Fibroblast of lung (primary cell): ENCODE measurements around the gene IQSEC3. TPM values are rescaled to one million over a fixed set of nuclear protein-coding genes. Genes with fewer than 3 reads are reported as not detected.
"Not testable (repeated sequence)": the region's sequence is repeated elsewhere in the genome, so short reads cannot be mapped to it uniquely, and the experiment has no call there.

Experiments
- DNase-seq, 2 donors: peaks; one replicate each; pipeline versions ENCODE4 v3.0.0 to v3.0.0-alpha.2; 2010; ENCODE audit warnings: low read depth in 2 of 2
- H2AFZ ChIP-seq: 2 replicates; pipeline ENCODE4 v1.5.1; 2012; ENCODE audit warnings: low read length, control low read depth, inconsistent platforms
- H3K27ac ChIP-seq: 2 replicates; pipeline ENCODE4 v1.5.1; 2011; ENCODE audit warnings: low read length, control low read depth; ENCODE audit not compliant: insufficient read depth
- H3K27me3 ChIP-seq: 2 replicates; pipeline ENCODE4 v1.5.1; 2011; ENCODE audit warnings: mild to moderate bottlenecking, low read length; ENCODE audit not compliant: control insufficient read depth, insufficient read depth
- H3K36me3 ChIP-seq: 2 replicates; pipeline ENCODE4 v1.5.1; 2011; ENCODE audit warnings: low read length; ENCODE audit not compliant: control insufficient read depth, insufficient read depth
- H3K4me1 ChIP-seq: 2 replicates; pipeline ENCODE4 v1.5.1; 2011; ENCODE audit warnings: low read length; ENCODE audit not compliant: control insufficient read depth, insufficient read depth; ENCODE audit errors: extremely low read depth
- H3K4me2 ChIP-seq: 2 replicates; pipeline ENCODE4 v1.5.1; 2011; ENCODE audit warnings: low read length, control low read depth; ENCODE audit not compliant: insufficient read depth; ENCODE audit errors: extremely low read depth
- H3K4me3 ChIP-seq, 4 experiments: fragments of 200-600 bp in 1 of 4; sonication (generic) in 1 of 4; replicated peaks in 1 of 4; 2 replicates each; pipeline ENCODE4 v1.5.1; 2011 to 2016; ENCODE audit warnings: low read length in 4 of 4, low read depth in 3 of 4, mild to moderate bottlenecking in 3 of 4, control low read depth in 2 of 4, inconsistent platforms in 1 of 4, mixed read lengths in 1 of 4; ENCODE audit not compliant: insufficient read depth in 1 of 4; ENCODE audit errors: control extremely low read depth in 1 of 4
- H3K79me2 ChIP-seq: 2 replicates; pipeline ENCODE4 v1.5.1; 2012; ENCODE audit warnings: mild to moderate bottlenecking, low read length, inconsistent platforms; ENCODE audit not compliant: control insufficient read depth, insufficient read depth
- H3K9ac ChIP-seq: 2 replicates; pipeline ENCODE4 v1.5.1; 2011; ENCODE audit warnings: mild to moderate bottlenecking, low read length, control low read depth; ENCODE audit not compliant: insufficient read depth
- H3K9me3 ChIP-seq: 2 replicates; pipeline ENCODE4 v1.5.1; 2012; ENCODE audit warnings: low read depth, low read length; ENCODE audit not compliant: control insufficient read depth, insufficient read depth
- H4K20me1 ChIP-seq: 2 replicates; pipeline ENCODE4 v1.5.1; 2011; ENCODE audit warnings: low read length; ENCODE audit not compliant: control insufficient read depth, insufficient read depth; ENCODE audit errors: extremely low read depth
- CTCF ChIP-seq, 2 donors: IDR thresholded peaks in 1 of 2; conservative IDR thresholded peaks in 1 of 2; 1 replicate in 1 of 2; 2 replicates in 1 of 2; pipeline ENCODE4 v1.5.1; 2011 to 2012; ENCODE audit warnings: low read length in 2 of 2, control low read depth in 1 of 2, inconsistent platforms in 1 of 2, low read depth in 1 of 2, mild to moderate bottlenecking in 1 of 2
- EZH2 ChIP-seq: IDR thresholded peaks from 2 replicates; pipeline ENCODE4 v1.5.1; 2012; ENCODE audit warnings: low read length, control low read depth, mild to moderate bottlenecking; ENCODE audit errors: missing control alignments
- polyA plus RNA-seq, 2 donors: library from polyadenylated mRNA; depleted of rRNA in 1 of 2; stranded (reverse) in 1 of 2; unstranded in 1 of 2; fragments of >200 nt; gene quantifications; 2 replicates each; pipeline ENCODE4 v1.2.1, GENCODE V29; 2011 to 2012; ENCODE audit warnings: missing spikeins in 1 of 2
- total RNA-seq: library from RNA; depleted of rRNA; stranded (reverse); fragments of >200 nt; gene quantifications from 2 replicates; pipeline ENCODE4 v1.2.1, GENCODE V29; 2014

The IQSEC3 gene
- total and polyA plus RNA-seq, 2 donors (not counting 1 experiment from before 2014, with no cell fraction given) = 0.14 to 1.3 TPM

GRCh38 chr12:184811-185575 is 118.4 kb downstream of the IQSEC3 start:
- no peak for DNase-seq
- no peaks in the 10 kb centered on the region for H3K79me2 ChIP-seq
- TF ChIP-seq CTCF (conservative IDR thresholded peaks at IDR 0.05 in 1 of 2, IDR thresholded peaks at IDR 0.05 in 1 of 2; ENCODE audit: low read depth in 1 of 2, low read length in 2 of 2) (no peak), EZH2 (no peak)
- H3K4me2 ChIP-seq = no peak overlapping the region
- H3K9ac ChIP-seq = no peak overlapping the region
- H3K9me3 ChIP-seq = no peaks in the 10 kb centered on the region
- H3K4me1 ChIP-seq = peaks cover 9% of the 10 kb centered on the region
- no peaks in the 10 kb centered on the region for H3K27me3 ChIP-seq
- no peak overlapping the region for H3K27ac ChIP-seq
- no peak overlapping the region for H3K4me3 ChIP-seq
- H4K20me1 ChIP-seq = no peaks in the 10 kb centered on the region
- H3K36me3 ChIP-seq = no peaks in the 10 kb centered on the region
- H2AFZ ChIP-seq = no peak overlapping the region

GRCh38 chr12:185576-185955 is 119.0 kb downstream of the IQSEC3 start:
- DNase-seq = no peak
- Histone ChIP-seq H3K4me1 (peaks cover 9% of the 10 kb centered on the region), H4K20me1 (no peaks in the 10 kb centered on the region), H3K9me3 (no peaks in the 10 kb centered on the region), H3K4me2 (no peak overlapping the region), H3K4me3 (no peak overlapping the region), H3K79me2 (no peaks in the 10 kb centered on the region), H3K27ac (no peak overlapping the region), H3K27me3 (no peaks in the 10 kb centered on the region), H2AFZ (no peak overlapping the region), H3K36me3 (no peaks in the 10 kb centered on the region), H3K9ac (no peak overlapping the region)
- TF ChIP-seq EZH2 (no peak), CTCF (conservative IDR thresholded peaks at IDR 0.05 in 1 of 2, IDR thresholded peaks at IDR 0.05 in 1 of 2; ENCODE audit: low read depth in 1 of 2, low read length in 2 of 2) (no peak)

GRCh38 chr12:186006-186625 is 119.5 kb downstream of the IQSEC3 start:
- Histone ChIP-seq H3K9ac (no peak overlapping the region), H3K27me3 (no peaks in the 10 kb centered on the region), H3K4me1 (peaks cover 9% of the 10 kb centered on the region), H3K79me2 (no peaks in the 10 kb centered on the region), H3K9me3 (no peaks in the 10 kb centered on the region), H3K27ac (no peak overlapping the region), H4K20me1 (no peaks in the 10 kb centered on the region), H2AFZ (no peak overlapping the region), H3K4me2 (no peak overlapping the region), H3K36me3 (no peaks in the 10 kb centered on the region), H3K4me3 (no peak overlapping the region)
- no peak for DNase-seq
- no peak for TF ChIP-seq CTCF (conservative IDR thresholded peaks at IDR 0.05 in 1 of 2, IDR thresholded peaks at IDR 0.05 in 1 of 2; ENCODE audit: low read depth in 1 of 2, low read length in 2 of 2)
- no peak for TF ChIP-seq EZH2

GRCh38 chr12:187986-188909 is 121.7 kb downstream of the IQSEC3 start:
- not testable (repeated sequence) for H3K4me2 ChIP-seq, H3K9ac ChIP-seq, H4K20me1 ChIP-seq, H3K9me3 ChIP-seq, H3K27me3 ChIP-seq, H2AFZ ChIP-seq, H3K79me2 ChIP-seq, DNase-seq, H3K27ac ChIP-seq, H3K36me3 ChIP-seq, H3K4me1 ChIP-seq
- peak overlapping the region in 2 of 4 experiments; percentile 44 to 53 for H3K4me3 ChIP-seq
